ENCODE measurements around the gene TMPRSS12. TPM values are rescaled to one million over a fixed set of nuclear protein-coding genes. Genes with fewer than 3 reads are reported as not detected.
"Not testable (repeated sequence)": the region's sequence is repeated elsewhere in the genome, so short reads cannot be mapped to it uniquely, and the experiment has no call there.

TMPRSS12 gene
- total RNA-seq, 2 experiments from 2014 or later, result not detected

DNA sequence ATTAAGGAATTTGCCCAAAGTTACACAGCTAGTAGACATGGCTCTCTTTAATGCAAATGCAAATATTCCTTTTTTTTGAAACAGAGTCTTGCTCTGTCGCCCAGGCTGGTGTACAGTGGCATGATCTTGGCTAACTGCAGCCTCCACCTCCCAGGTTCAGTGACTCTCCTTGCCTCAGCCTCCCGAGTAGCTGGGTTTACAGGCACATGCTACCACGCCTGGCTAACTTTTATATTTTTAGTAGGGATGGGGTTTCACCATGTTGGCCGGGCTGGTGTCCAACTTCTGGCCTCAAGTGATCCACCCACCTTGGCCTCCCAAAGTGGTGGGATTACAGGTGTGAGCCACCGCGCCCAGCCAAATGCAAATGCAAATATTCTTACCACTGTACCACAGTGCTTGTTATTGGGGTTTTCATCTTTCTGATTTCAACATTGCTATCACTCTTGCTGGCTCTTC lies 85.1 kb downstream of the TMPRSS12 start:
- CTCF ChIA-PET, result interaction anchor here (1.0 kb wide), 1 partner anchor 59 kb away, joined by 3 read pairs; no protein-coding TSS in a partner anchor
- Mint-ChIP-seq H3K4me3 (peak overlapping the region; percentile 3), H3K4me1 (ENCODE audit: low read depth) (peaks cover 46% of the 10 kb centered on the region)

DNA sequence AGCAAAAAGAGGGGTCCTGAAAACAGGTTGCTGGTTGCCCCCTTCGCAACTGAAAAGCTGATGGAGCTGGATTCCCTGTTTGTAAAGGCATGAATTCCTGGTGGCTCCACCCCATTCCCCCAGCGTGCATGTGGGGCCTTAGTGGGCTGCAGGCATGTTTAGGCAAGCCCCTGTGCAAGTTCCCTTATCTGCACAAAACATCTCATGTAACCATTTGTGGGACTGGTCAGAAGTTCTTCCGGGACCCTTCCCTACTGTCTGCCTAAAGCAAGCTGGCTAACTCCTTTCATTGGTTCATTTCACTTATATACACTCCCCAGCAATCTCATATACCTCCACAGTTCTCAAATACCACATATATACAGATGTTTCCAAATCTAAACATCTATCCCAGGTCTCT lies 85.7 kb downstream of the TMPRSS12 start:
- H3K4me1 Mint-ChIP-seq (ENCODE audit: low read depth), result peaks cover 42% of the 10 kb centered on the region
- CTCF ChIA-PET, result interaction anchor here (1.0 kb wide), 1 partner anchor 59 kb away, joined by 3 read pairs; no protein-coding TSS in a partner anchor
- DNase-seq (no peak), ATAC-seq (no peak)
- H3K9me3 Mint-ChIP-seq (ENCODE audit: insufficient read depth), result no peaks in the 10 kb centered on the region
- no peaks in the 10 kb centered on the region for H3K27me3 Mint-ChIP-seq (ENCODE audit: low read depth)
- peaks cover 6% of the 10 kb centered on the region for H3K36me3 Mint-ChIP-seq (ENCODE audit: low read depth)
- POLR2A ChIA-PET, result interaction anchor here (0.6 kb wide), 1 partner anchor 141 kb away, joined by 3 read pairs; no protein-coding TSS in a partner anchor
- no peak overlapping the region for H3K27ac Mint-ChIP-seq
- no peak overlapping the region for H3K4me3 Mint-ChIP-seq

More for the DNA sequence above, 85.1 kb downstream of the TMPRSS12 start:
- ATAC-seq (no peak), DNase-seq (no peak)
- POLR2A ChIA-PET, result no interaction called here
- no peaks in the 10 kb centered on the region for H3K9me3 Mint-ChIP-seq (ENCODE audit: insufficient read depth)
- no peaks in the 10 kb centered on the region for H3K27me3 Mint-ChIP-seq (ENCODE audit: low read depth)
- H3K36me3 Mint-ChIP-seq (ENCODE audit: low read depth), result peaks cover 6% of the 10 kb centered on the region
- no peak overlapping the region for H3K27ac Mint-ChIP-seq

DNA sequence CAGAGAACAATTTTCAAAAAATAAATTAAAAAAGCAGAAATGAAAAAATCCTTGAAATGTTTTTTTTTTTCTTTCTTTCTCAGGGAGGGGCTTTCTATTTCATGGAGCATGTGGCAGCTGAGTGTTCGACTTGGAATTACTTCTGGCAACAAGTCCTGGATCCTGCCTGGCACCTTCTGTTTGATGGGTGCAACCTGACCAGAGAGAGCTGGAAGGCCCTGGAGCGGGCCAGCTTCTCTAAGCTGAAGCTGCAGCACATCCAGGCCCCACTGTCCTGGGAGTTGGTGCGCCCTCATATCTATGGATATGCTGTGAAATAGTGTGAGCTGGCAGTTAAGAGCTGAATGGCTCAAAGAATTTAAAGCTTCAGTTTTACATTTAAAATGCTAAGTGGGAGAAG lies 87.1 kb downstream of the TMPRSS12 start:
- Mint-ChIP-seq H3K9me3 (ENCODE audit: insufficient read depth) (no peaks in the 10 kb centered on the region), H3K27ac (no peak overlapping the region), H3K36me3 (ENCODE audit: low read depth) (peaks cover 8% of the 10 kb centered on the region), H3K4me1 (ENCODE audit: low read depth) (peaks cover 31% of the 10 kb centered on the region), H3K27me3 (ENCODE audit: low read depth) (no peaks in the 10 kb centered on the region), H3K4me3 (no peak overlapping the region)
- no peak for DNase-seq
- ChIA-PET CTCF (interaction anchor here (1.6 kb wide), 1 partner anchor 96 kb away, joined by 6 read pairs; the partner anchor contains the start of gene SLC11A2), POLR2A (no interaction called here)
- ATAC-seq, result no peak

DNA sequence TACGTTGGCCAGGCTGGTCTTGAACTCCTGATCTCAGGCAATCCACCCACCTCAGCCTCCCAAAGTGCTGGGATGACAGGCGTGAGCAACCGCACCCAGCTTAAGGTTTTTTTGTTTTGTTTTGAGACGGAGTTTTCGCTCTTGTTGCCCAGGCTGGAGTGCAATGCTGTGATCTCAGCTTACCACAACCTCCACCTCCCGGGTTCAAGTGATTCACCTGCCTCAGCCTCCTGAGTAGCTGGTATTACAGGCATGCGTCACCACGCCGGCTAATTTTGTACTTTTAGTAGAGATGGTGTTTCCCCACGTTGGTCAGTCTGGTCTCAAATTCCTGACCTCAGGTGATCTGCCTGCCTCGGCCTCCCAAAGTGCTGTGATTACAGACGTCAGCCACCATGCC lies 87.8 kb downstream of the TMPRSS12 start:
- H3K27me3 Mint-ChIP-seq (ENCODE audit: low read depth); ATAC-seq; POLR2A ChIA-PET; DNase-seq; H3K36me3 Mint-ChIP-seq (ENCODE audit: low read depth); H3K9me3 Mint-ChIP-seq (ENCODE audit: insufficient read depth); H3K4me3 Mint-ChIP-seq; H3K27ac Mint-ChIP-seq: not testable (repeated sequence)
- CTCF ChIA-PET, result interaction anchor here (1.3 to 1.6 kb wide), 2 partner anchors 95 to 117 kb away, joined by 3 to 6 read pairs; partner anchors contain the start of gene SLC11A2
- H3K4me1 Mint-ChIP-seq (ENCODE audit: low read depth), result peaks cover 25% of the 10 kb centered on the region

GRCh38 chr12:50932787-50933280 lies 90.1 kb downstream of the TMPRSS12 start:
- ChIA-PET POLR2A (no interaction called here), CTCF (no interaction called here)
- ATAC-seq, result no peak
- DNase-seq, result no peak
- H3K36me3 Mint-ChIP-seq (ENCODE audit: low read depth), result peaks cover 16% of the 10 kb centered on the region
- no peak overlapping the region for H3K4me3 Mint-ChIP-seq
- H3K27ac Mint-ChIP-seq, result no peak overlapping the region
- peaks cover 10% of the 10 kb centered on the region for H3K9me3 Mint-ChIP-seq (ENCODE audit: insufficient read depth)
- peaks cover 11% of the 10 kb centered on the region for H3K4me1 Mint-ChIP-seq (ENCODE audit: low read depth)
- H3K27me3 Mint-ChIP-seq (ENCODE audit: low read depth), result peaks cover 2% of the 10 kb centered on the region

DNA sequence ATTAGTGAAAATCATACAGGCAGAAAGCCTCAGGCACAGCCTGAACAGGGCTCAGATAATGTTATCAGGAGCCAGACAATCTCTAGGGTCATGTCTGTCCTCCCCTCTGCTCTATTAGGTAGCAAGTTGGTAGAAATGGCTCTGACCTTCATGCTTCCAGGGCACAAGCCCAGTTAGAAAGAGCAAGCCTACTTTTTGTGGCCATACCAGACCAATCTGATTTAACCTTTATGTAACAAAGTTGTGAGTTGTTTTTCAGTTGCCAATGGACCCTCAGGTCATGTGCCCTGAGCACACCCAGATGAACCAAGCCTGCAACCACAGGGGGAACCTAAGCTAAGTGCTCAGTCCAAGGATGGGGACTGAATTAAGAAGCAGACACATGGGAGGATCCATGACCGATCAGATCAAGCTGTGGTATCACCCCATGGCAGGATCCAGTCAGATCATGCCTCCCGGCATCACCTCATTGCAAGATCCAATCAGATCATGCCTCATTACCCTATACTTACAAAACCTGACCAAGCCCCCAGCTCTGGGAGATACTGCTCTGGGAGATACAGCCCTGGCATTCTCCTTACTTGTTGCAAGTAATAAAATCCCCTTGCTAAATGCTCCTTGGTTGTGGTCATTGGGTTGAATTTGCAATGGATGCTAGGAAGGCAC lies 90.9 kb downstream of the TMPRSS12 start:
- DNase-seq (no peak), ATAC-seq (no peak)
- ChIA-PET CTCF (no interaction called here), POLR2A (no interaction called here)
- Mint-ChIP-seq H3K4me1 (ENCODE audit: low read depth) (peaks cover 5% of the 10 kb centered on the region), H3K9me3 (ENCODE audit: insufficient read depth) (peaks cover 10% of the 10 kb centered on the region), H3K4me3 (no peak overlapping the region), H3K36me3 (ENCODE audit: low read depth) (peaks cover 17% of the 10 kb centered on the region), H3K27me3 (ENCODE audit: low read depth) (peaks cover 2% of the 10 kb centered on the region), H3K27ac (no peak overlapping the region)

- Mint-ChIP-seq H3K36me3 (ENCODE audit: low read depth) (peaks cover 19% of the 10 kb centered on the region), H3K4me3 (no peak overlapping the region), H3K27ac (no peak overlapping the region), H3K9me3 (ENCODE audit: insufficient read depth) (peaks cover 10% of the 10 kb centered on the region), H3K4me1 (ENCODE audit: low read depth) (peaks cover 3% of the 10 kb centered on the region), H3K27me3 (ENCODE audit: low read depth) (peaks cover 2% of the 10 kb centered on the region)
- DNase-seq (no peak), ATAC-seq (no peak)
- POLR2A ChIA-PET, result no interaction called here
- CTCF ChIA-PET, result no interaction called here
These were observed 91.7 kb downstream of the TMPRSS12 start for GRCh38 chr12:50934371-50934851.

GRCh38 chr12:50934981-50935807 lies 92.5 kb downstream of the TMPRSS12 start:
- Mint-ChIP-seq H3K9me3 (ENCODE audit: insufficient read depth) (peaks cover 10% of the 10 kb centered on the region), H3K27me3 (ENCODE audit: low read depth) (peaks cover 2% of the 10 kb centered on the region), H3K4me3 (no peak overlapping the region), H3K27ac (no peak overlapping the region), H3K4me1 (ENCODE audit: low read depth) (peaks cover 3% of the 10 kb centered on the region), H3K36me3 (ENCODE audit: low read depth) (peaks cover 15% of the 10 kb centered on the region)
- ATAC-seq, result no peak
- POLR2A ChIA-PET, result no interaction called here
- CTCF ChIA-PET, result no interaction called here
- DNase-seq, result no peak

DNA sequence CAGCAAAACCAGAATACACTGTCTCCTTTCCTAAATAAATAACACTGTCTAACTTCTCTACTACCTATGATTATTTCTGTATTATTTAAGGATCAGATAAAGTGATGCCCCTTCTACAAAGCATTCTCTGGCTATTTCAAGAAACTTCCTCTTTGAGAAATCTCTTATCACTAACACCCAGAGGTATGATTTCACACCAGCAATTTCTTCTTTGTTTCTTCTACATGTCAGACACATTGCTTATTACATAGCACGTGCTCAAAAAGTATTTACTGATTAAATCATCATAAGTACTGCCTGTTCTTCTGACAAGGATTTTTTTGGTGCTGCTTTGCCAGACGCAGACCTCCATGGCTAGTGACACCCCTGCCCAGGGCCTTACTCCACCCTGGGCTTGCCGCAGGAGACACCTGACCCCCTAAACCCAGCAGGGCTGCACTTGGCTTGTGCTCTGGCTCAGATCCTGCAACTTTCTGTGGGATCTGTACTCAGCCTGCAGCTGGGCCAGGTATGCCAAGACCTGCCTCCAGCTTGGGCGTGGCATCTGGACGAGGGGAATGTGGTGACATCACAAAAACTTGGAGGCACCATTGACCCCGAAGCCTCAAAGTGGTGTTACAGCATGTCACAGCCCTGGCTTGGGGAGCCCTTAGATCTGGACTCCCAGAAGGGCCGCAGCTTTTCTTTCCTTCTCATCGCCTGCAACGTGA lies 94.2 kb downstream of the TMPRSS12 start:
- ChIA-PET POLR2A (no interaction called here), CTCF (no interaction called here)
- Mint-ChIP-seq H3K9me3 (ENCODE audit: insufficient read depth) (peaks cover 10% of the 10 kb centered on the region), H3K4me3 (no peak overlapping the region), H3K27ac (no peak overlapping the region), H3K4me1 (ENCODE audit: low read depth) (peaks cover 3% of the 10 kb centered on the region), H3K36me3 (ENCODE audit: low read depth) (peaks cover 15% of the 10 kb centered on the region), H3K27me3 (ENCODE audit: low read depth) (peaks cover 2% of the 10 kb centered on the region)
- ATAC-seq, result no peak
- no peak for DNase-seq
